Pons (tissue), 1 donor: Measurements from ENCODE around the gene UNC119.

Experiments used
- DNase-seq: peaks from one replicate; pipeline ENCODE4 v3.0.0-alpha.2; 2016; ENCODE audit warnings: low spot score

The UNC119 gene

GRCh38 chr17:28498652-28499363 is 53.6 kb downstream of the UNC119 start:
- no peak for DNase-seq

GRCh38 chr17:28497931-28498330 is 54.5 kb downstream of the UNC119 start:
- DNase-seq: no peak
